Anterior cingulate cortex (tissue), 58 donors: ENCODE data around the gene N4BP2L2.
"Not testable (repeated sequence)": the region's sequence is repeated elsewhere in the genome, so short reads cannot be mapped to it uniquely, and the experiment has no call there.

Experiments used
- DNase-seq, 58 donors: peaks; one replicate each; lab custom pipeline; 2025; lab: John Stamatoyannopoulos, UW

The N4BP2L2 gene

GRCh38 chr13:32538621-32539246 lies at the start of gene N4BP2L2:
Gene N4BP2L2 (minus strand): TSS chr13:32538795. CDS start chr13:32537027, 1,768 bp downstream.
- DNase-seq: peak; percentile 53 to 98 (median 92)

- DNase-seq: no peak
Observed at GRCh38 chr13:32587811-32588170, 49.2 kb upstream of the N4BP2L2 start.

GRCh38 chr13:32587011-32587810 lies 48.6 kb upstream of the N4BP2L2 start:
- peak in 56 of 58 donors; percentile 2 to 79 (median 51) for DNase-seq

GRCh38 chr13:32586080-32586900 lies 47.7 kb upstream of the N4BP2L2 start, which contains the start of gene PDS5B:
Gene PDS5B (plus strand): TSS chr13:32586452. CDS start chr13:32648773, 62,321 bp downstream.
- peak; percentile 49 to 97 (median 92) for DNase-seq

- DNase-seq: peak in 17 of 58 donors; percentile 1 to 16 (median 2)
Observed at GRCh38 chr13:32585550-32586079, 47.0 kb upstream of the N4BP2L2 start.

GRCh38 chr13:32582991-32583390 lies 44.4 kb upstream of the N4BP2L2 start:
- no peak for DNase-seq

GRCh38 chr13:32582281-32582680 lies 43.7 kb upstream of the N4BP2L2 start:
- DNase-seq: no peak

GRCh38 chr13:32581177-32581786 lies 42.7 kb upstream of the N4BP2L2 start:
- peak in 1 of 58 donors; percentile 20 for DNase-seq

- no peak for DNase-seq
Observed at GRCh38 chr13:32577032-32577431, 38.4 kb upstream of the N4BP2L2 start.

- not testable (repeated sequence) for DNase-seq
Observed at GRCh38 chr13:32575687-32576086, 37.1 kb upstream of the N4BP2L2 start.

- DNase-seq: not testable (repeated sequence)
Observed at GRCh38 chr13:32560842-32561241, 22.2 kb upstream of the N4BP2L2 start.

GRCh38 chr13:32555613-32556012 lies 17.0 kb upstream of the N4BP2L2 start:
- DNase-seq: no peak

- DNase-seq: no peak
Observed at GRCh38 chr13:32553720-32554119, 15.1 kb upstream of the N4BP2L2 start.

GRCh38 chr13:32549788-32550187 lies 11.2 kb upstream of the N4BP2L2 start:
- no peak for DNase-seq

- no peak for DNase-seq
Observed at GRCh38 chr13:32548837-32549236, 10.2 kb upstream of the N4BP2L2 start.

GRCh38 chr13:32545083-32545482 lies 6.5 kb upstream of the N4BP2L2 start:
- no peak for DNase-seq

- no peak for DNase-seq
Observed at GRCh38 chr13:32542221-32542620, 3.6 kb upstream of the N4BP2L2 start.

GRCh38 chr13:32538143-32538620 lies 413 bp downstream of the N4BP2L2 start:
- DNase-seq: peak in 29 of 58 donors; percentile 13 to 68 (median 44)

- DNase-seq: peak in 22 of 58 donors; percentile 4 to 47 (median 21)
Observed at GRCh38 chr13:32537580-32538142, 934 bp downstream of the N4BP2L2 start.

GRCh38 chr13:32535748-32536147 lies 2.8 kb downstream of the N4BP2L2 start:
- DNase-seq: no peak
